Femur (tissue), 1 donor: Measurements from ENCODE around the gene BPIFB3.

Source experiments
- DNase-seq: peaks from one replicate; pipeline ENCODE4 v3.0.0-alpha.2; 2017

Gene BPIFB3

GRCh38 chr20:33053291-33054106 is at the start of gene BPIFB3:
TSS of gene BPIFB3 (plus strand) at chr20:33053903. CDS start at chr20:33055436, 1,533 bp downstream.
- no peak for DNase-seq

- no peak for DNase-seq
Observed at GRCh38 chr20:33004141-33004751, 49.5 kb upstream of the BPIFB3 start, which contains the start of gene SUN5. TSS of gene SUN5 (minus strand) at chr20:33004433. CDS start at chr20:33004340, 93 bp downstream.

- no peak for DNase-seq
Observed at GRCh38 chr20:33005132-33005566, 48.6 kb upstream of the BPIFB3 start.

GRCh38 chr20:33005908-33006775 is 47.6 kb upstream of the BPIFB3 start:
- no peak for DNase-seq

GRCh38 chr20:33006776-33007375 is 46.8 kb upstream of the BPIFB3 start:
- no peak for DNase-seq

- DNase-seq = no peak
Observed at GRCh38 chr20:33007376-33008335, 46.0 kb upstream of the BPIFB3 start, which contains the start of gene BPIFB2. TSS of gene BPIFB2 (plus strand) at chr20:33007704. CDS start at chr20:33008575, 871 bp downstream.

- no peak for DNase-seq
Observed at GRCh38 chr20:33008336-33009213, 45.1 kb upstream of the BPIFB3 start.

- no peak for DNase-seq
Observed at GRCh38 chr20:33009214-33010132, 44.2 kb upstream of the BPIFB3 start.

GRCh38 chr20:33010133-33010504 is 43.6 kb upstream of the BPIFB3 start:
- DNase-seq = no peak

- no peak for DNase-seq
Observed at GRCh38 chr20:33010674-33011449, 42.8 kb upstream of the BPIFB3 start.

- DNase-seq = no peak
Observed at GRCh38 chr20:33012327-33013189, 41.1 kb upstream of the BPIFB3 start.

- DNase-seq = no peak
Observed at GRCh38 chr20:33013701-33014326, 39.9 kb upstream of the BPIFB3 start.

GRCh38 chr20:33014336-33015113 is 39.2 kb upstream of the BPIFB3 start:
- DNase-seq = no peak

- no peak for DNase-seq
Observed at GRCh38 chr20:33015114-33015484, 38.6 kb upstream of the BPIFB3 start.

- no peak for DNase-seq
Observed at GRCh38 chr20:33015700-33016580, 37.8 kb upstream of the BPIFB3 start.
